HG02870 (cell line): Measurements from ENCODE around the gene E2F6.

ENCODE experiments used
- ATAC-seq: cut with Tn5 transposase; IDR thresholded peaks from one replicate; pipeline ENCODE4 v1.9.1; 2021; ENCODE audit warnings: mild to moderate bottlenecking, moderate library complexity; ENCODE audit not compliant: unreplicated experiment

Gene E2F6

GRCh38 chr2:11465485-11466306 lies at the start of gene E2F6:
E2F6 (minus strand) TSS chr2:11466161; CDS start chr2:11465879, 282 bp downstream.
- peak; percentile 66 for ATAC-seq

- ATAC-seq: no peak
These were observed 49.6 kb upstream of the E2F6 start for GRCh38 chr2:11515490-11515981.

- ATAC-seq: no peak
These were observed 48.9 kb upstream of the E2F6 start for GRCh38 chr2:11514904-11515303.

GRCh38 chr2:11514081-11514730 lies 48.2 kb upstream of the E2F6 start:
- no peak for ATAC-seq

- no peak for ATAC-seq
These were observed 47.4 kb upstream of the E2F6 start for GRCh38 chr2:11513319-11513718.

GRCh38 chr2:11512431-11512830 lies 46.5 kb upstream of the E2F6 start:
- no peak for ATAC-seq

- no peak for ATAC-seq
These were observed 43.8 kb upstream of the E2F6 start for GRCh38 chr2:11509657-11510360.

- no peak for ATAC-seq
These were observed 42.3 kb upstream of the E2F6 start for GRCh38 chr2:11508279-11508678.

GRCh38 chr2:11507517-11507916 lies 41.6 kb upstream of the E2F6 start:
- no peak for ATAC-seq

- no peak for ATAC-seq
These were observed 40.6 kb upstream of the E2F6 start for GRCh38 chr2:11506611-11506969.

GRCh38 chr2:11505652-11506610 lies 40.0 kb upstream of the E2F6 start:
- ATAC-seq: peak; percentile 80

- ATAC-seq: no peak
These were observed 37.5 kb upstream of the E2F6 start for GRCh38 chr2:11503354-11503927.

- ATAC-seq: no peak
These were observed 36.9 kb upstream of the E2F6 start for GRCh38 chr2:11502740-11503292.

- no peak for ATAC-seq
These were observed 34.8 kb upstream of the E2F6 start for GRCh38 chr2:11500702-11501303.

GRCh38 chr2:11499081-11499743 lies 33.3 kb upstream of the E2F6 start:
- no peak for ATAC-seq

GRCh38 chr2:11498543-11499034 lies 32.6 kb upstream of the E2F6 start:
- peak; percentile 88 for ATAC-seq

- ATAC-seq: no peak
These were observed 30.1 kb upstream of the E2F6 start for GRCh38 chr2:11495844-11496681.

- no peak for ATAC-seq
These were observed 28.3 kb upstream of the E2F6 start for GRCh38 chr2:11494310-11494709.
